Measurements from ENCODE around the gene ARHGAP24. TPM values are rescaled to one million over a fixed set of nuclear protein-coding genes. Genes with fewer than 3 reads are reported as not detected.

ARHGAP24 gene
- total and polyA plus RNA-seq, 5 donors from 2014 or later: 0.14 to 0.53 (median 0.35) TPM; not detected in 2

GRCh38 chr4:85725721-85726170 is 250.8 kb downstream of the ARHGAP24 start:
- Histone ChIP-seq H3K9me3 (ENCODE audit: control insufficient read depth in 2 of 2, low read length in 2 of 2) (no peaks in the 10 kb centered on the region), H3K27ac (ENCODE audit: insufficient read depth, low read length, poor library complexity, severe bottlenecking) (no peak overlapping the region), H3K36me3 (ENCODE audit: control insufficient read depth, insufficient read depth, low read length) (no peaks in the 10 kb centered on the region), H3K4me3 (ENCODE audit: low read depth, low read length) (no peak overlapping the region), H3K4me1 (ENCODE audit: control insufficient read depth, insufficient read depth, low read length, poor library complexity, severe bottlenecking) (no peaks in the 10 kb centered on the region), H3K27me3 (ENCODE audit: control insufficient read depth, insufficient read depth, low read length) (no peaks in the 10 kb centered on the region)
- Mint-ChIP-seq H3K9me3 (peaks cover 0 to 7% (median 0%) of the 10 kb centered on the region in 7 donors), H3K4me1 (no peaks in the 10 kb centered on the region), H3K27ac (no peak overlapping the region), H3K4me3 (no peak overlapping the region), H3K27me3 (no peaks in the 10 kb centered on the region), H3K36me3 (no peaks in the 10 kb centered on the region)
- ATAC-seq (ENCODE audit: low read depth in 2 of 2) (peak; percentile 14 to 43), DNase-seq (no peak)

DNA sequence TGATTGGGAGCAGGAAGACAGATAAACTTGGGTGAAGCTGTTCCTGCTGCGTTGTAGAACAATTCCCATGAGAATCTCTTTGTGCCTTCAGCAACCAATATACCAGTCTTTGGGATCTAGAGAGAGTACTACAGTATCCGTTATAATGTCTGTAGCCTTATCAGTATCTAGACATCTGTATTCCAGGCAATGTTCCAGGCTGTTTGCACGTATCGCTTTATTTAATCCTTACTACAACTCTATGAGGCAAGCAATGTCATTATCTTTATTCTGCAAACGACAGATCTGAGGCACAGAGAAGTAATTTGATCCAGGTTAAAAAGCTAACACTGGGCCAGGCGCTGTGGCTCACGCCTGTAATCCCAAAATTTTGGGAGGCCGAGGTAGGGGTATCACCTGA is 251.6 kb downstream of the ARHGAP24 start:
- Histone ChIP-seq H3K27ac (ENCODE audit: insufficient read depth, low read length, poor library complexity, severe bottlenecking) (no peak overlapping the region), H3K9me3 (ENCODE audit: control insufficient read depth in 2 of 2, low read length in 2 of 2) (no peaks in the 10 kb centered on the region), H3K4me1 (ENCODE audit: control insufficient read depth, insufficient read depth, low read length, poor library complexity, severe bottlenecking) (no peaks in the 10 kb centered on the region), H3K27me3 (ENCODE audit: control insufficient read depth, insufficient read depth, low read length) (no peaks in the 10 kb centered on the region), H3K36me3 (ENCODE audit: control insufficient read depth, insufficient read depth, low read length) (no peaks in the 10 kb centered on the region), H3K4me3 (ENCODE audit: low read depth, low read length) (no peak overlapping the region)
- H3K4me3 Mint-ChIP-seq: no peak overlapping the region
- no peaks in the 10 kb centered on the region for H3K27me3 Mint-ChIP-seq
- H3K36me3 Mint-ChIP-seq: no peaks in the 10 kb centered on the region
- DNase-seq (no peak), ATAC-seq (ENCODE audit: low read depth in 2 of 2) (no peak)
- peaks cover 0 to 6% (median 0%) of the 10 kb centered on the region in 7 donors for H3K9me3 Mint-ChIP-seq
- H3K27ac Mint-ChIP-seq: no peak overlapping the region
- no peaks in the 10 kb centered on the region for H3K4me1 Mint-ChIP-seq

DNA sequence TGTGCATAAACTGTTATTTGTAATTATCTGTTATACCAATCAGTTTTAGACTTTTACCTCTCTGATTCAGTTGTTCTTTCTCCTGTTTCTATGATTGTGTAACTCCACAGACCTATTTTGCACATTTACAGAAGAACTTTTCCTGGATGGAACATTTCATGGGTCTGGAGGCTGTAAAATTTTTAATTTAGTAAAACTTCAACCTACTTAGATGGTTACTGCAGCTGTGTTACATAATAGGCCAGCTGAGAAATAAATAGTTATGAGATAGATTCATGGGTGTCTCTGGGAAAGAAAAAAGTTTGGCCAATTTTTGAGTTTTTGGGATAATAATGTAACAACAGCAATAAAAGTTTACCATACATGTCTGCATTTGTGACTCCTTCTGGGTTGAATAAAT is 253.5 kb downstream of the ARHGAP24 start:
- Histone ChIP-seq H3K4me3 (ENCODE audit: low read depth, low read length) (no peak overlapping the region), H3K36me3 (ENCODE audit: control insufficient read depth, insufficient read depth, low read length) (no peaks in the 10 kb centered on the region), H3K9me3 (ENCODE audit: control insufficient read depth in 2 of 2, low read length in 2 of 2) (no peaks in the 10 kb centered on the region), H3K27me3 (ENCODE audit: control insufficient read depth, insufficient read depth, low read length) (no peaks in the 10 kb centered on the region), H3K4me1 (ENCODE audit: control insufficient read depth, insufficient read depth, low read length, poor library complexity, severe bottlenecking) (no peaks in the 10 kb centered on the region), H3K27ac (ENCODE audit: insufficient read depth, low read length, poor library complexity, severe bottlenecking) (no peak overlapping the region)
- H3K27ac Mint-ChIP-seq: no peak overlapping the region
- ATAC-seq (ENCODE audit: low read depth in 2 of 2) (no peak), DNase-seq (no peak)
- H3K27me3 Mint-ChIP-seq: no peaks in the 10 kb centered on the region
- H3K36me3 Mint-ChIP-seq: no peaks in the 10 kb centered on the region
- H3K4me3 Mint-ChIP-seq: no peak overlapping the region
- peaks cover 0 to 3% (median 0%) of the 10 kb centered on the region in 7 donors for H3K9me3 Mint-ChIP-seq
- H3K4me1 Mint-ChIP-seq: no peaks in the 10 kb centered on the region

- Histone ChIP-seq H3K36me3 (ENCODE audit: control insufficient read depth, insufficient read depth, low read length) (no peaks in the 10 kb centered on the region), H3K9me3 (ENCODE audit: control insufficient read depth in 2 of 2, low read length in 2 of 2) (no peaks in the 10 kb centered on the region), H3K4me3 (ENCODE audit: low read depth, low read length) (no peak overlapping the region), H3K27me3 (ENCODE audit: control insufficient read depth, insufficient read depth, low read length) (no peaks in the 10 kb centered on the region), H3K4me1 (ENCODE audit: control insufficient read depth, insufficient read depth, low read length, poor library complexity, severe bottlenecking) (no peaks in the 10 kb centered on the region), H3K27ac (ENCODE audit: insufficient read depth, low read length, poor library complexity, severe bottlenecking) (no peak overlapping the region)
- no peak for DNase-seq
- H3K4me1 Mint-ChIP-seq: no peaks in the 10 kb centered on the region
- no peaks in the 10 kb centered on the region for H3K27me3 Mint-ChIP-seq
- ATAC-seq (ENCODE audit: low read depth in 2 of 2): no peak
- H3K36me3 Mint-ChIP-seq: no peaks in the 10 kb centered on the region
- H3K9me3 Mint-ChIP-seq: peaks cover 0 to 8% (median 2%) of the 10 kb centered on the region in 7 donors
- no peak overlapping the region for H3K27ac Mint-ChIP-seq
- no peak overlapping the region for H3K4me3 Mint-ChIP-seq
These were observed 257.2 kb downstream of the ARHGAP24 start for GRCh38 chr4:85732124-85732523.

GRCh38 chr4:85733798-85734197 is 258.8 kb downstream of the ARHGAP24 start:
- Mint-ChIP-seq H3K27ac (no peak overlapping the region), H3K4me1 (no peaks in the 10 kb centered on the region), H3K27me3 (no peaks in the 10 kb centered on the region), H3K9me3 (peaks cover 0 to 9% (median 0%) of the 10 kb centered on the region in 7 donors), H3K36me3 (no peaks in the 10 kb centered on the region), H3K4me3 (no peak overlapping the region)
- no peaks in the 10 kb centered on the region for H3K9me3 ChIP-seq (ENCODE audit: control insufficient read depth in 2 of 2, low read length in 2 of 2)
- H3K4me3 ChIP-seq (ENCODE audit: low read depth, low read length): no peak overlapping the region
- H3K36me3 ChIP-seq (ENCODE audit: control insufficient read depth, insufficient read depth, low read length): no peaks in the 10 kb centered on the region
- ATAC-seq (ENCODE audit: low read depth in 2 of 2) (no peak), DNase-seq (no peak)
- no peaks in the 10 kb centered on the region for H3K27me3 ChIP-seq (ENCODE audit: control insufficient read depth, insufficient read depth, low read length)
- no peak overlapping the region for H3K27ac ChIP-seq (ENCODE audit: insufficient read depth, low read length, poor library complexity, severe bottlenecking)
- H3K4me1 ChIP-seq (ENCODE audit: control insufficient read depth, insufficient read depth, low read length, poor library complexity, severe bottlenecking): no peaks in the 10 kb centered on the region

DNA sequence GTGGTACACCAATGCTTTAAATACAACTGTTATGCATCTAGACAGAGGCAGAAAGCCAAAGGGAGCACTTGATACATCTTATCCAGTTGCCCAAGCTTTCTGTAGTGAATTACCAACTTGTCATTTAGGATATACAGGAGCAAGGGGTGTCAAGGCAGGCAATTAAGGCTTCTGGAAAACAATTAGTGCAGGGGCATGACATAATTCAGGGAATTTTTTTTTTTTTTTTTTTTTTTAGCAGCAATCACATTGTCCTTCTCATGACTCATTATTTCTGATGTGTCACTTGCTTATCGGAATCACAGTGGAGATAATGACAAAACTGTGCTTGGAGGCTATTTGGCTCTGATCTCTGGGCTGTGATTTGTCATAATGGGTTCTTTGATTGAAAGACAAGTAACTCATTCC is 259.5 kb downstream of the ARHGAP24 start:
- no peak overlapping the region for H3K4me3 Mint-ChIP-seq
- DNase-seq (no peak), ATAC-seq (ENCODE audit: low read depth in 2 of 2) (no peak)
- no peaks in the 10 kb centered on the region for H3K27me3 ChIP-seq (ENCODE audit: control insufficient read depth, insufficient read depth, low read length)
- H3K4me1 ChIP-seq (ENCODE audit: control insufficient read depth, insufficient read depth, low read length, poor library complexity, severe bottlenecking): no peaks in the 10 kb centered on the region
- no peak overlapping the region for H3K27ac ChIP-seq (ENCODE audit: insufficient read depth, low read length, poor library complexity, severe bottlenecking)
- no peaks in the 10 kb centered on the region for H3K36me3 Mint-ChIP-seq
- H3K27ac Mint-ChIP-seq: no peak overlapping the region
- no peaks in the 10 kb centered on the region for H3K4me1 Mint-ChIP-seq
- no peak overlapping the region for H3K4me3 ChIP-seq (ENCODE audit: low read depth, low read length)
- no peaks in the 10 kb centered on the region for H3K27me3 Mint-ChIP-seq
- no peaks in the 10 kb centered on the region for H3K36me3 ChIP-seq (ENCODE audit: control insufficient read depth, insufficient read depth, low read length)
- peaks cover 0 to 9% (median 2%) of the 10 kb centered on the region in 7 donors for H3K9me3 Mint-ChIP-seq
- H3K9me3 ChIP-seq (ENCODE audit: control insufficient read depth in 2 of 2, low read length in 2 of 2): no peaks in the 10 kb centered on the region

GRCh38 chr4:85736571-85736970 is 261.6 kb downstream of the ARHGAP24 start:
- H3K27ac ChIP-seq (ENCODE audit: insufficient read depth, low read length, poor library complexity, severe bottlenecking): no peak overlapping the region
- no peaks in the 10 kb centered on the region for H3K27me3 Mint-ChIP-seq
- H3K36me3 Mint-ChIP-seq: no peaks in the 10 kb centered on the region
- H3K36me3 ChIP-seq (ENCODE audit: control insufficient read depth, insufficient read depth, low read length): no peaks in the 10 kb centered on the region
- H3K27me3 ChIP-seq (ENCODE audit: control insufficient read depth, insufficient read depth, low read length): no peaks in the 10 kb centered on the region
- ATAC-seq (ENCODE audit: low read depth in 2 of 2) (no peak), DNase-seq (no peak)
- no peaks in the 10 kb centered on the region for H3K9me3 ChIP-seq (ENCODE audit: control insufficient read depth in 2 of 2, low read length in 2 of 2)
- no peak overlapping the region for H3K27ac Mint-ChIP-seq
- H3K4me1 ChIP-seq (ENCODE audit: control insufficient read depth, insufficient read depth, low read length, poor library complexity, severe bottlenecking): no peaks in the 10 kb centered on the region
- H3K4me3 Mint-ChIP-seq: no peak overlapping the region
- H3K4me3 ChIP-seq (ENCODE audit: low read depth, low read length): no peak overlapping the region
- H3K4me1 Mint-ChIP-seq: no peaks in the 10 kb centered on the region
- H3K9me3 Mint-ChIP-seq: peaks cover 0 to 9% (median 2%) of the 10 kb centered on the region in 7 donors

GRCh38 chr4:85737254-85737653 is 262.3 kb downstream of the ARHGAP24 start:
- DNase-seq (no peak), ATAC-seq (ENCODE audit: low read depth in 2 of 2) (no peak)
- Histone ChIP-seq H3K36me3 (ENCODE audit: control insufficient read depth, insufficient read depth, low read length) (no peaks in the 10 kb centered on the region), H3K27ac (ENCODE audit: insufficient read depth, low read length, poor library complexity, severe bottlenecking) (no peak overlapping the region), H3K4me3 (ENCODE audit: low read depth, low read length) (no peak overlapping the region), H3K9me3 (ENCODE audit: control insufficient read depth in 2 of 2, low read length in 2 of 2) (no peaks in the 10 kb centered on the region), H3K27me3 (ENCODE audit: control insufficient read depth, insufficient read depth, low read length) (no peaks in the 10 kb centered on the region), H3K4me1 (ENCODE audit: control insufficient read depth, insufficient read depth, low read length, poor library complexity, severe bottlenecking) (no peaks in the 10 kb centered on the region)
- Mint-ChIP-seq H3K27me3 (no peaks in the 10 kb centered on the region), H3K4me3 (no peak overlapping the region), H3K36me3 (no peaks in the 10 kb centered on the region), H3K27ac (no peak overlapping the region), H3K4me1 (no peaks in the 10 kb centered on the region), H3K9me3 (peaks cover 0 to 9% (median 3%) of the 10 kb centered on the region in 7 donors)

Measured in CD4-positive, CD25-positive, alpha-beta regulatory T cell (primary cell).